ENCODE data around the gene KIF16B. TPM values are rescaled to one million over a fixed set of nuclear protein-coding genes. Genes with fewer than 3 reads are reported as not detected.
"Not testable (repeated sequence)": the region's sequence is repeated elsewhere in the genome, so short reads cannot be mapped to it uniquely, and the experiment has no call there.

Gene KIF16B
- total and polyA plus RNA-seq, 8 donors, result 5.0 to 59.8 (median 24.2) TPM

DNA sequence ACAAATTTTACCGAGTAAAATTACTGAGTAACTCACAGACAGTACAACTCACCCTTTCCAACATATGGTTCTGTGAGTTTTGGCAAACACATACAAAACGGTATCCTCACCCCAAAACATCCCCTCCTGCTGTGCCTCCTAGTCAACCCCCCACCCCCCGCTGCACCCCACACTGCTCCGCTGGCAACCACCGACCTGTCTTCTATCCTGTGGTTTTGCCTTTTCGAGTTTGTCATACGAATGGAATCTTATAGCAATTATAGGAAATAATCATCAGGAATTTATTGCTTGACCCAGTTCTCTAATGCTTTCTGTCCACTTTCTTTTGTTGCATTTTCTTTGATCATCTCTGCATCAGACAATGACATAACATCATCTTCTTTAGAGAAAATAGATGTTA, 312.3 kb downstream of the KIF16B start:
- H3K36me3 ChIP-seq, result no peaks in the 10 kb centered on the region
- H3K4me3 ChIP-seq, result no peak overlapping the region
- intact Hi-C loops (cut with DNase I; ENCODE audit: low total_unique reads), result no loop called here
- no peak for TF ChIP-seq POLR2AphosphoS5 (IDR thresholded peaks at IDR 0.05)
- TF ChIP-seq POLR2A (IDR thresholded peaks at IDR 0.05), result no peak
- no peak for TF ChIP-seq EP300 (IDR thresholded peaks at IDR 0.05)
- TF ChIP-seq, protein P1, sequence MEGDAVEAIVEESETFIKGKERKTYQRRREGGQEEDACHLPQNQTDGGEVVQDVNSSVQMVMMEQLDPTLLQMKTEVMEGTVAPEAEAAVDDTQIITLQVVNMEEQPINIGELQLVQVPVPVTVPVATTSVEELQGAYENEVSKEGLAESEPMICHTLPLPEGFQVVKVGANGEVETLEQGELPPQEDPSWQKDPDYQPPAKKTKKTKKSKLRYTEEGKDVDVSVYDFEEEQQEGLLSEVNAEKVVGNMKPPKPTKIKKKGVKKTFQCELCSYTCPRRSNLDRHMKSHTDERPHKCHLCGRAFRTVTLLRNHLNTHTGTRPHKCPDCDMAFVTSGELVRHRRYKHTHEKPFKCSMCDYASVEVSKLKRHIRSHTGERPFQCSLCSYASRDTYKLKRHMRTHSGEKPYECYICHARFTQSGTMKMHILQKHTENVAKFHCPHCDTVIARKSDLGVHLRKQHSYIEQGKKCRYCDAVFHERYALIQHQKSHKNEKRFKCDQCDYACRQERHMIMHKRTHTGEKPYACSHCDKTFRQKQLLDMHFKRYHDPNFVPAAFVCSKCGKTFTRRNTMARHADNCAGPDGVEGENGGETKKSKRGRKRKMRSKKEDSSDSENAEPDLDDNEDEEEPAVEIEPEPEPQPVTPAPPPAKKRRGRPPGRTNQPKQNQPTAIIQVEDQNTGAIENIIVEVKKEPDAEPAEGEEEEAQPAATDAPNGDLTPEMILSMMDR (IDR thresholded peaks at IDR 0.05), result no peak
- DNase-seq, result no peak
- H3K9me3 ChIP-seq, result peaks cover 0 to 7% (median 3%) of the 10 kb centered on the region in 4 donors
- no peak overlapping the region for H3K27ac ChIP-seq
- WGBS, 5 donors, result 79 to 91% (median 86%) methylated on average over 7 of the region's 7 CpGs
- H3K27me3 ChIP-seq, result no peaks in the 10 kb centered on the region
- peaks cover 0 to 8% (median 0%) of the 10 kb centered on the region in 4 donors for H3K4me1 ChIP-seq

DNA sequence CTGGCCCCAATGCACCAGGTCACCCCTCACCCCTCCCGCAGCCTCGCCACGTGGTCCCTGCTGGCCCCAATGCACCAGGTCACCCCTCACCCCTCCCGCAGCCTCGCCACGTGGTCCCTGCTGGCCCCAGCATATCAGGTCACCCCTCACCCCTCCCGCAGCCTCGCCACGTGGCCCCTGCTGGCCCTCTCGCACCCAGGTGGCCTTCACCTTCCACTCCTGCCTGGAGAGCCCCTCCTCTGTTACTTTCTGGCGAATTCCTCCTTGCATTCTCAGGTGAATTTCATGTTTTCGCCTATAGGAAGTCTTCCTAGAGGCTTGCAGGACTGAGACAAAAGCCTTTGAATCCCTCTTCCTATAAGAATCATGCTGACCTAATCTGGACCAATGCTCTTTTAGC, 313.1 kb downstream of the KIF16B start:
- H3K4me3 ChIP-seq; H3K9me3 ChIP-seq; H3K4me1 ChIP-seq; H3K27ac ChIP-seq; DNase-seq; H3K36me3 ChIP-seq; H3K27me3 ChIP-seq; intact Hi-C loops (cut with DNase I; ENCODE audit: low total_unique reads): not testable (repeated sequence)
- WGBS, 5 donors, result 53 to 90% (median 85%) methylated on average over 3 to 9 of the region's 12 CpGs

DNA sequence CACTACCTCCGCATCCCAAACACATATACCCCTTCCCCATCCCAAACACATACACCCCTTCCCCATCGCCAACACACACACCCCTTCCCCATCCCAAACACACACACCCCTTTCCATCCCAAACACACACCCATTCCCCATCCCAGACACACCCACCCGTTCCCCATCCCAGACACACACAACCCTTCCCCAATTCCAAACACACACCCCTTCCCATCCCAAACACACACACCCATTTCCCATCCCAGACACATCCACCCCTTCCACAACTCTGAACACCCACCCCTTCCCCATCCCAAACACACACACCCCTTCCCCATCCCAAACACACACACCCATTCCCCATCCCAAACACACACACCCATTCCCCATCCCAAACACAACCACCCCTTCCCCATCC, 314.5 kb downstream of the KIF16B start:
- no peak for DNase-seq
- Histone ChIP-seq H3K4me3 (no peak overlapping the region), H3K4me1 (peaks cover 0 to 8% (median 0%) of the 10 kb centered on the region in 4 donors), H3K9me3 (no peaks in the 10 kb centered on the region), H3K27ac (no peak overlapping the region), H3K36me3 (no peaks in the 10 kb centered on the region), H3K27me3 (no peaks in the 10 kb centered on the region)
- WGBS, 5 donors, result 89 to 96% (median 94%) methylated on average over 3 of the region's 3 CpGs
- intact Hi-C loops (cut with DNase I; ENCODE audit: low total_unique reads), result no loop called here
- TF ChIP-seq POLR2A (IDR thresholded peaks at IDR 0.05) (no peak), EP300 (IDR thresholded peaks at IDR 0.05) (no peak), POLR2AphosphoS5 (IDR thresholded peaks at IDR 0.05) (no peak)
- TF ChIP-seq, protein P1 (IDR thresholded peaks at IDR 0.05), result no peak

DNA sequence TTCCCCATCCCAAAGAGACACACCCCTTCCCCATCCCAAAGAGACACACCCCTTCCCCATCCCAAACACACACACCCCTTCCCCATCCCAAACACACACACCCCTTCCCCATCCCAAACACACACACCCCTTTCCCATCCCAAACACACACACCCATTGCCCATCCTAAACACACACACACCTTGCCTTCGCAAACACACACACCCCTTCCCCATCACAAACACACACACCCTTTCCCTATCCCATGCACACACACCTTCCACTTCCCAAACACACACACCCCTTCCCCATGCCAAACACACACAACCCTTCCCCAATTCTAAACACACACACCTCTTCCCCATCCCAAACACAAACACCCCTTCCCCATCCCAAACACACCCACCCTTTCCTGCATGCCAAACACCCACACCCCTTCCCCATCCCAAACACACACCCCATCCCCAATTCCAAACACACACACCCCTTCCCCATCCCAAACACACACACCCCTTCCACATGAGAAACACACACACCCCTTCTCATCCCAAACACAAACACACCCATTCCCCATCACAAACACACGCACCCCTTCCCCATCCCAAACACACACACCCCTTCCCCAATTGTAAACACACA, 315.3 kb downstream of the KIF16B start:
- DNase-seq, result no peak
- Histone ChIP-seq H3K9me3 (no peaks in the 10 kb centered on the region), H3K36me3 (no peaks in the 10 kb centered on the region), H3K4me3 (no peak overlapping the region), H3K27ac (no peak overlapping the region), H3K4me1 (peaks cover 0 to 7% (median 0%) of the 10 kb centered on the region in 4 donors), H3K27me3 (no peaks in the 10 kb centered on the region)
- intact Hi-C loops (cut with DNase I; ENCODE audit: low total_unique reads), result no loop called here
- TF ChIP-seq EP300 (IDR thresholded peaks at IDR 0.05) (no peak), POLR2AphosphoS5 (IDR thresholded peaks at IDR 0.05) (no peak), POLR2A (IDR thresholded peaks at IDR 0.05) (no peak)
- TF ChIP-seq, protein P1 (IDR thresholded peaks at IDR 0.05), result no peak
- 85 to 86% (median 85%) methylated on average over 2 of the region's 2 CpGs for WGBS, 5 donors

DNA sequence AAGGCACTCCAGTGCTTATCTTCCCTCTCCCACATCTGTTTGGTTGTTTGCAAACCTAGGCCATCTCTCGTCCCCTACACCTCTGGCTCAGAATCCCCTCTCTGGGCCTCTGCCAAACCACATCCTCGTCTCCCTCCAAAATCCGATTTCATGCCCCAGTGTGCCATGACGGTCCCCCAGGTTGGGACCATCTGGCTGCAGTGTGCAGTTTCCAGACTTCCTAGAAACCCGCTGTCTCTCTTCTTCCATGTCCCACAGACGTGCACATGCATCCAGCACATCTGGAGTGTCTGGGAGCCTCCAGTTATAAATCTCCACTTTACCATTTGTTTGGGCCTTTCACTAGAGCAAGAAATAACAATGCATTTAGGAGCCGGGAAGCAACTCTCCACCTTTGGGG, 316.2 kb downstream of the KIF16B start:
- Histone ChIP-seq H3K9me3 (no peaks in the 10 kb centered on the region), H3K27me3 (no peaks in the 10 kb centered on the region), H3K36me3 (no peaks in the 10 kb centered on the region), H3K4me3 (no peak overlapping the region), H3K4me1 (no peaks in the 10 kb centered on the region), H3K27ac (no peak overlapping the region)
- TF ChIP-seq, protein P1 (IDR thresholded peaks at IDR 0.05), result no peak
- TF ChIP-seq EP300 (IDR thresholded peaks at IDR 0.05), result no peak
- no peak for TF ChIP-seq POLR2AphosphoS5 (IDR thresholded peaks at IDR 0.05)
- TF ChIP-seq POLR2A (IDR thresholded peaks at IDR 0.05), result no peak
- intact Hi-C loops (cut with DNase I; ENCODE audit: low total_unique reads), result no loop called here
- DNase-seq, result no peak
- 87 to 90% (median 90%) methylated on average over 7 of the region's 7 CpGs for WGBS, 5 donors

All from stomach (tissue), 9 donors.